Non-pigmented ciliary epithelial cell (primary cell): ENCODE data around the gene WWOX.
"Not testable (repeated sequence)": the region's sequence is repeated elsewhere in the genome, so short reads cannot be mapped to it uniquely, and the experiment has no call there.

Experiments
- DNase-seq: peaks from one replicate; pipeline ENCODE4 v3.0.0-alpha.2; 2010; ENCODE audit warnings: low read depth

WWOX gene

DNA sequence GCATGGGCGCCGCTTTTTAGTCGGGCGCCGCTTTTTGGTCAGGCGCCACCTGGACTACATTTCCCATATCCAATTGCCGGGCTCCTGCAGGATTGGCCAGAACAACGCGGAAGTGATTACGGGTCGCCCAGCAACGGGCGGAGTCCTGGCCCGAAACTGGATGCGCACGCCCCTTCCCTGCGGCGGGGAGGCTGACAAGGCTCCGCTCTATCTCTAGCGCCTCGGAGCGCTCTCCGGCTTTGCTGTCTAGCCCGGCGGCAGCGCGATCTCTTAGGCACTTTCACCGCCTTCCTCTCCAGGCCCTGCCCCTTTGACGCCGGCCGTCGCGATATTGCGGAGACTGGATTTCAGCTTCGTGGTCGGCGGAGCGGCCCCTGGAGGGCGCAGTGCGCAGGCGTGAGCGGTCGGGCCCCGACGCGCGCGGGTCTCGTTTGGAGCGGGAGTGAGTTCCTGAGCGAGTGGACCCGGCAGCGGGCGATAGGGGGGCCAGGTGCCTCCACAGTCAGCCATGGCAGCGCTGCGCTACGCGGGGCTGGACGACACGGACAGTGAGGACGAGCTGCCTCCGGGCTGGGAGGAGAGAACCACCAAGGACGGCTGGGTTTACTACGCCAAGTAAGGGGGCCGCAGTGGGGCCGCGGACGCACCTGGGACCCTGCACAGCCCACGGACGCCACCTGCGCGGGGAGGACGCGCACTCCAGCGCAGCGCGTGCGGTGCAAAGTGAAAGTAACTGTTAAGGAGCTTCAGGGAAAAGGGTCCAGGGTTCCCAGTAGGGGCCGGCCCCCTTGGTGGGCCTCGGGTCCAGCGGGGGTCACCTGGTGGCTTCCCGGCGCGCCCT, at the start of gene WWOX:
Gene WWOX, plus strand, starts transcription at position 384 of the 841 bp plus-strand sequence.
- DNase-seq, result peak; percentile 91

GRCh38 chr16:78050734-78051400, 48.6 kb upstream of the WWOX start:
- DNase-seq, result no peak

DNA sequence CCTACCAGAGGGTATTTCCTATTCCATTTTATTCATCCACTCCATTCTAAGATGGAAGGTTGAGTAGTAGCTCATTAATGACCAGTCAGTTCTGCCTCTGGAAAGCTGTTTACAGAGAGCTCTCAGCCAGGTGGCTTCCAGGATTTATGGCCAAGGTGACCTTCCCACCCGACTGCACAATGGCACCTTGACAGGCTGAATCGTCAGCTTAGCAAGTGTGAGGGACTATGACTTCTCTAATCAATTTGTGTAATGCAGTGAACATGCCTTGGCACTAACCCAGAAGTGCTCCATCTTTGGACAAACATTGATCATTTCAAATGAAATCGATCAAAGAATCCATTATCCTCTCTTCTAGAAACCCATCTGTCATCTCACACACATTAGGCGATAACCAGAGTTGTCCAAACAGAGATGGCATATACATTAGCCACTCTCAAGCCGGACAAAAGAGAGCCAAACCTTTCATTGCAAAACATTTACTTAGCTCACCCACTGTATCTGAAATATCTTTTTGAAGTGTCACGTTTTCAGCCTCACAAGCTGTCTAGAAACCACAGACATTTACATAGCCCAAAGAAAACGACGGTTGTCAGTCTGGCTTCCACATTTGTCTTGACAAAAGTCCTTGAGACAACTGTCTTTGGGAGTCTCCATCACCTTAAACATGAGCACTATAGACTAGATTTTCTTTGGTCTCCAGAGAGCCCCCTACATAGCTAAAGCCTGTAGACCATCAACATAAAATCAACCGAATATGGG, 41.5 kb upstream of the WWOX start:
- no peak for DNase-seq

- not testable (repeated sequence) for DNase-seq
Measured at GRCh38 chr16:78059806-78060205, 39.6 kb upstream of the WWOX start.

DNA sequence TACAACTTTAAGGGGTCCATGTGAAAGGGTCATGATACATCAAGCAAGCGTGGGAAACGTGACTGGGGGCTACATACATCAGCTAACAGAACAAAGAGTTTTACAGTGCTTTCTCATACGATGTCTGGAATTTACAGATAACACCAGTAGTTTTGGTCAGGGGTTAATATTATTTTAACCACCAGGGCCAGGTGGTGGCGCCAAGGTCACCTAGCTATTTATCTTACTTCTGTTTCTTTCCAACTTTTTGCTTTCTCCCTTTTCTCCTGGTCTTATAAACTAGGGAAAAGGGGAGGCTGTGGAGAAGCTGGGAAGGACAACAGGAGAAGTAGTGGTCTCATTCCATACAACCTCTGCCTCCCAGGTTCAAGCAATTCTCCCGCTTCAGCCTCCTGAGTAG, 39.2 kb upstream of the WWOX start:
- DNase-seq, result no peak

- DNase-seq, result no peak
Measured at GRCh38 chr16:78060809-78061208, 38.6 kb upstream of the WWOX start.

GRCh38 chr16:78065319-78065718, 34.1 kb upstream of the WWOX start:
- no peak for DNase-seq

DNA sequence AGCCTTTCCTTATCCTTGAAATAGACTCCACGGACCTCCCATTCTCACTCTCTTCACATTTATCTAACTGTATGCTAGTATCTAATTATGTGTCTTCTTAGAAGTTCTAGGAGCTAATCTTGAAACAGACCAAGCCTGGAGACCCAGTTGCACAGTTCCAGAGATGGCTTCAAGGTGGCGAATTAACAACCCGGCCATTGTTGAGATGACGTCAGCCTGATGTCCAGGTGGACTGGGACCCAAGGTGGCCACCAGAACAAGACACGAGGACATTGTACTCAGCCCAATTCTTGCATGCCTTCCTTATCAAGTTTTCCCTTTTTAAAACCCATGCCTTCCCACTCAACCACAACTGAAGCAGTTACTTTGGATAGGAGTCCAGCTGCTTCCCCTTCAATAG, 29.5 kb upstream of the WWOX start:
- no peak for DNase-seq

- no peak for DNase-seq
Measured at GRCh38 chr16:78072275-78072674, 27.2 kb upstream of the WWOX start.

GRCh38 chr16:78075800-78076199, 23.7 kb upstream of the WWOX start:
- no peak for DNase-seq

GRCh38 chr16:78081341-78081740, 18.1 kb upstream of the WWOX start:
- DNase-seq, result no peak

GRCh38 chr16:78091419-78091818, 8.0 kb upstream of the WWOX start:
- no peak for DNase-seq

GRCh38 chr16:78092758-78093157, 6.7 kb upstream of the WWOX start:
- DNase-seq, result no peak

DNA sequence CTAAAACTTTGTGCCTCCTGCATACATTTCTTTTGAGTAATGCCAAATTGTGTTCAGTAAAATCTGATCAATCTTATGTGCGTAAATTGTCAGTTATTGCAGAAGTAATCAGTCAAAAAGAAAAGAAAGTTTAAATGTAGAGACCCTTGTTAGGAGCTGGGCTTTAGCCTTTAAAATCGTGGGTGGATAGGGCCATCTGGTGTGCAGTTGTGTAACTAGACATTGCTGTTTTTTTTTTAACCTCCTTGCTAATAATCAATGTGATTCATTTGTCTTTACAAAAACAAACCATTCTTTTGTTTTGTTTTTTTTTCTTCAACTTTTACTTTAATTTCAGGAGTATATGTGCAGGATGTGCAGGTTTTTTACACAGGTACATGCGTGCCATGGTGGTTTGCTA, 5.3 kb upstream of the WWOX start:
- no peak for DNase-seq

- no peak for DNase-seq
Measured at GRCh38 chr16:78094998-78095397, 4.5 kb upstream of the WWOX start.

- DNase-seq, result no peak
Measured at GRCh38 chr16:78096386-78096785, 3.1 kb upstream of the WWOX start.

DNA sequence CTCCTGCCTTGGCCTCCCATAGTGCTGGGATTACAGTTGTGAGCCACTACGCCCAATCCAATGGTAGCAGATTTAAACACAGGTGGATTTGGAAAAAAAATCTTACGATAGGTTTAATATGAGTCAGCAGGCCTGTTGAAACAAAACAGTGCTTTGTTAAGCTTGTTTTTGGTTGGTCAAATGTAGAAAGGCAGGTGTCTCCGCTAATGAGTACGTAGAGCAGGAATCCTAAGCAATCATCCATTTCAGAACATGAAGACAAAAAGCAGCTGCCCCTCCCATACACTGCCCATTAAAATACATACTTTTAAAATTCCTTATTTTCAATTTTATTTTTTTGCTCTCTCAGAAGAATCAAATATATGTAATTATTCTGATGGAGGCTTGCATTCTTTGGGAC, 1.9 kb upstream of the WWOX start:
- DNase-seq, result no peak

DNA sequence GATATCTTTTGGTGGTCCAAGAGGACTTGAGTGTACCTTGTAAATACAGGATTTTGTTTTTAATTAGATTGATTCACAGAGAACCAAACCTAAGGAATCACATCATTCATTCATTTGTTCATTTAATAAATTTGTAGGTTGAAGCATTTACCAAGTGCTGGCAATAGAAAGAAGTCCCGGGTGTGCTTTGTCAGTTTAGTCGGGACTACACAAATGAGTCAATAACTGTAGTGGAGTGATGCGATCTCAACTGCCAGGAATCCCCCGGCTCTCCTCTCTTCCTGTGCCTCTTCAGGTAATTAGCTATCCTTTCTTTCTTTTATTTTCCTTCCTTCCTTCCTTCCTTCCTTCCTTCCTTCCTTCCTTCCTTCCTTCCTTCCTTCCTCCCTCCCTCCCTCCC, 1.4 kb upstream of the WWOX start:
- no peak for DNase-seq

- no peak for DNase-seq
Measured at GRCh38 chr16:78098595-78099270, 721 bp upstream of the WWOX start.

DNA sequence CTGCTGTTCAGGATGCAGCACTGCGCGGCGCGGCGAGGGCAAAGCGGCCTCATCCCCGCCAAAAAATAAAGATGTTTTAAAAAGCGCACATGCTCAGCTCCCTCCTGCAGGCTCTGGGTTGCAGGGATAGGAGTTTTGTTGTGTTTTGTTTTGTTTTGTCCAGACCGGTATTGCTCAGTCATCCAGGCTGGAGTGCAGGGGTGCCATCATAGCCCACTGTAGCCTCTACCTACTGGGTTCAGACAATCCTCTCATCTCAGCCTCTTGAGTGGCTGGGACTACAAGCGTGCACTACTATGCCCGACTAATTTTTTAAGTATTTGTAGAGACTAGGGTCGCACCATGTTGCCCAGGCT, 636 bp downstream of the WWOX start:
- no peak for DNase-seq

DNA sequence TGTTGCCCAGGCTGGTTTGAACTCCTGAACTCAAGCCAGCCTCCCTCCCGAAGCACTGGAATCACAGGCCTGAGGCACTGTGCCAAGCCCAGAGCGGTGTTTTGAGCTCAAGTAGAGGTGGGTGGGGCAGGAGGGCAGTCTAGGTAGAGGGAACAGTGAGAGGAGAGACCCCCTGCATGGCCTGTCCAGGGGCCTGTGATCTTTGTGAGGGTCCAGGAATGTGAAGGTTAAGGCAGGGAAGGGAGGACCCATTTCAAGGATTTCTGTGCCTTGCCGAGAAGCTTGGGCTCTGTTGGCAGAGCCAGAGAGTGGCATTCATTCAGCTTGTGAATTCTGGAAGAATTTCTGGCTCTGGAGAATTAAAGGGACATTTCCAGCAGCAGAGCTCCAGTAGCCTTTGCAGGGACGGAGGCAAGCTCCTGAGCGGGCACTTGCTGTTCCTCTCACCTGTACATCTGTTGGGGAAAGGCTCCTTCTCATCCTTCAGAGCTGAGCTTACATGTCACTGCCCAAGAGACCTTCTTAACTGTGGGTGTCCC, 2.7 kb downstream of the WWOX start:
- no peak for DNase-seq

- DNase-seq, result no peak
Measured at GRCh38 chr16:78102865-78103264, 3.4 kb downstream of the WWOX start.
